Measurements from ENCODE around the gene RRP1B. TPM values are rescaled to one million over a fixed set of nuclear protein-coding genes. Genes with fewer than 3 reads are reported as not detected.

The RRP1B gene
- total RNA-seq, 1 experiment from 2014 or later, result 26.3 TPM

DNA sequence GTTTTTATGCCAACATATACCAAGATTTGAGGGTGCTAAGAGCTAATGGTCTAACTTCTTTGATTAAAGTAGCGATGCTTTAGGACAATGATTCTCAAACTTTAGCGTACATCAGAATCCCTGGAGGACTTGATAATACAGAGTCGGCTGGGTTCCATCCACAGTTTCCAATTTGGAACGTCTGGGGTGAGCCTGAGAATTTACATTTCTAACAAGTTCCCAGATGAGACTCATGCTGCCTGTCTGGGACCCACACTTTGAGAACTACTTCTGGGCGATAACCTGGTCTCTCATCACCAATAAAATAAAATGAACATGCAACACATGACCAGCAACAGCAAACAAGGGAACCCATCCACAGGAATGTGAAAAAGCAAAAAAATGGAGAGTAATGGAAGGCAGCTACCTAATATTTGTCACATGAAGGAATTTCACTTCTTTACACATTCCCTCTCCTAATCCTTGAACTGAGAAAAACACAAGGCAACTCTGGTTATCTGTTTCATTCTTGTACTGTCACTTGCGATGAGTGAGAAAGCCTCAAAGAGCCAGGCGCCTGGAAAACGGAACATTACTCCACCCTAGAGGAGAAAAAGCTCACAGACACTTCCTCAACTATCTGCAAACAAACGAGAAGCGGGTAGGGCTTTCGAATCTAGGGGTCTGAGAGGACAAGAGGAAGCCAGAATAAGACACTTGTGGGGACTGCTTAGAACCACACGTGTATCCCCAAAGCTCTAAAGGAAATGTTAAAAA is 14.0 kb upstream of the RRP1B start:
- intact Hi-C loops (cut with micrococcal nuclease; ENCODE audit: unreplicated experiment), result loop anchor here (10.0 kb wide), 1 partner anchor 311 kb away; no protein-coding TSS in a partner anchor
- no peaks in the 10 kb centered on the region for H3K27me3 ChIP-seq (ENCODE audit: insufficient read depth, low read depth)
- peaks cover 4% of the 10 kb centered on the region for H3F3A ChIP-seq (ENCODE audit: insufficient read depth, low read depth)
- H4K20me1 ChIP-seq (ENCODE audit: insufficient read depth), result no peaks in the 10 kb centered on the region
- no peaks in the 10 kb centered on the region for H3K9me3 ChIP-seq (ENCODE audit: insufficient read depth, low read depth)
- TF ChIP-seq, protein P1, sequence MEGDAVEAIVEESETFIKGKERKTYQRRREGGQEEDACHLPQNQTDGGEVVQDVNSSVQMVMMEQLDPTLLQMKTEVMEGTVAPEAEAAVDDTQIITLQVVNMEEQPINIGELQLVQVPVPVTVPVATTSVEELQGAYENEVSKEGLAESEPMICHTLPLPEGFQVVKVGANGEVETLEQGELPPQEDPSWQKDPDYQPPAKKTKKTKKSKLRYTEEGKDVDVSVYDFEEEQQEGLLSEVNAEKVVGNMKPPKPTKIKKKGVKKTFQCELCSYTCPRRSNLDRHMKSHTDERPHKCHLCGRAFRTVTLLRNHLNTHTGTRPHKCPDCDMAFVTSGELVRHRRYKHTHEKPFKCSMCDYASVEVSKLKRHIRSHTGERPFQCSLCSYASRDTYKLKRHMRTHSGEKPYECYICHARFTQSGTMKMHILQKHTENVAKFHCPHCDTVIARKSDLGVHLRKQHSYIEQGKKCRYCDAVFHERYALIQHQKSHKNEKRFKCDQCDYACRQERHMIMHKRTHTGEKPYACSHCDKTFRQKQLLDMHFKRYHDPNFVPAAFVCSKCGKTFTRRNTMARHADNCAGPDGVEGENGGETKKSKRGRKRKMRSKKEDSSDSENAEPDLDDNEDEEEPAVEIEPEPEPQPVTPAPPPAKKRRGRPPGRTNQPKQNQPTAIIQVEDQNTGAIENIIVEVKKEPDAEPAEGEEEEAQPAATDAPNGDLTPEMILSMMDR (conservative IDR thresholded peaks at IDR 0.05), result no peak; the same call in 1 of the 2 replicates
- no peak for TF ChIP-seq EZH2 (IDR thresholded peaks at IDR 0.05; ENCODE audit: low read depth)
- no TSS peak for BruUV-seq (replicated peaks)
- H3K79me2 ChIP-seq (ENCODE audit: low read depth), result no peaks in the 10 kb centered on the region
- POLR2A ChIA-PET (ENCODE audit: unreplicated experiment), result interaction anchor here (0.5 to 0.7 kb wide), 3 partner anchors 48 to 305 kb away, joined by 4 to 8 read pairs (median 5); no protein-coding TSS in a partner anchor
- H3K4me1 ChIP-seq (replicated peaks; ENCODE audit: insufficient read depth), result peaks cover 24% of the 10 kb centered on the region
- H3K4me3 ChIP-seq, result no peak overlapping the region
- no peak overlapping the region for H3K4me2 ChIP-seq
- H3K27ac ChIP-seq, result 0 out of 2 replicates have a peak overlapping the region, but pooled peaks have one; percentile 33
- CTCF ChIA-PET, result interaction anchor here (0.7 to 0.8 kb wide), 2 partner anchors 83 to 1444 kb away, joined by 3 to 17 read pairs; no protein-coding TSS in a partner anchor
- no peaks in the 10 kb centered on the region for H3K36me3 ChIP-seq (ENCODE audit: low read depth)
- no peak overlapping the region for H2AFZ ChIP-seq
- peak; percentile 41 to 54 for DNase-seq
- no peaks in the 10 kb centered on the region for H3K9me2 ChIP-seq (ENCODE audit: insufficient read depth)

DNA sequence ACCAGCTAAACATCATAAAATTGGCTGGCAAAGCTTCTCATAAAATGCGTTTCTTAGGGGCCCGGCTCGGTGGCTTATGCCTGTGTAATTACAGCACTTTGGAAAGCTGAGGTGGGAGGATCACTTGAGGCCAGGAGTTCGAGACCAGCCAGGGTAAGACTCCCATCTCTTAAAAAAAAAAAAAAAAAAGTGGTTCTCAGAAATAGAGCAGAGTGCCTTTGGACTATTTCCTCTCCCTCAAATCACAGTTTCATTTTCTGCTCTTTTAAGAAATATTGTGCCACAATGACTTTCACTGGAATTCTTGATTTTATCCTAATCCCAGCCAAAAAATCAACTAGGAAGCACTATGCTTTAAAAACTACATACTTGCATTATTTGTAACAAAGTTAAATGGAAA is 13.4 kb upstream of the RRP1B start:
- Histone ChIP-seq H3K79me2 (ENCODE audit: low read depth) (no peaks in the 10 kb centered on the region), H3K9me3 (ENCODE audit: insufficient read depth, low read depth) (no peaks in the 10 kb centered on the region), H3K36me3 (ENCODE audit: low read depth) (no peaks in the 10 kb centered on the region), H3K4me3 (no peak overlapping the region), H3F3A (ENCODE audit: insufficient read depth, low read depth) (no peaks in the 10 kb centered on the region), H3K9me2 (ENCODE audit: insufficient read depth) (no peaks in the 10 kb centered on the region), H3K4me2 (peak overlapping the region; percentile 16; the same call in 1 of the 2 replicates), H3K27ac (peak overlapping the region; percentile 33), H4K20me1 (ENCODE audit: insufficient read depth) (no peaks in the 10 kb centered on the region), H3K4me1 (replicated peaks; ENCODE audit: insufficient read depth) (peaks cover 17% of the 10 kb centered on the region), H3K27me3 (ENCODE audit: insufficient read depth, low read depth) (no peaks in the 10 kb centered on the region), H2AFZ (no peak overlapping the region)
- no TSS peak for BruUV-seq (replicated peaks)
- TF ChIP-seq, protein P1 (conservative IDR thresholded peaks at IDR 0.05), result no peak
- no peak for TF ChIP-seq EZH2 (IDR thresholded peaks at IDR 0.05; ENCODE audit: low read depth)
- CTCF ChIA-PET, result interaction anchor here (0.7 to 0.8 kb wide), 2 partner anchors 83 to 1444 kb away, joined by 3 to 17 read pairs; no protein-coding TSS in a partner anchor
- no peak for DNase-seq
- intact Hi-C loops (cut with micrococcal nuclease; ENCODE audit: unreplicated experiment), result loop anchor here (1.0 to 10.0 kb wide), 2 partner anchors 60 to 311 kb away; no protein-coding TSS in a partner anchor
- POLR2A ChIA-PET (ENCODE audit: unreplicated experiment), result interaction anchor here (0.5 to 0.7 kb wide), 2 partner anchors 86 to 306 kb away, joined by 4 to 5 read pairs; no protein-coding TSS in a partner anchor

DNA sequence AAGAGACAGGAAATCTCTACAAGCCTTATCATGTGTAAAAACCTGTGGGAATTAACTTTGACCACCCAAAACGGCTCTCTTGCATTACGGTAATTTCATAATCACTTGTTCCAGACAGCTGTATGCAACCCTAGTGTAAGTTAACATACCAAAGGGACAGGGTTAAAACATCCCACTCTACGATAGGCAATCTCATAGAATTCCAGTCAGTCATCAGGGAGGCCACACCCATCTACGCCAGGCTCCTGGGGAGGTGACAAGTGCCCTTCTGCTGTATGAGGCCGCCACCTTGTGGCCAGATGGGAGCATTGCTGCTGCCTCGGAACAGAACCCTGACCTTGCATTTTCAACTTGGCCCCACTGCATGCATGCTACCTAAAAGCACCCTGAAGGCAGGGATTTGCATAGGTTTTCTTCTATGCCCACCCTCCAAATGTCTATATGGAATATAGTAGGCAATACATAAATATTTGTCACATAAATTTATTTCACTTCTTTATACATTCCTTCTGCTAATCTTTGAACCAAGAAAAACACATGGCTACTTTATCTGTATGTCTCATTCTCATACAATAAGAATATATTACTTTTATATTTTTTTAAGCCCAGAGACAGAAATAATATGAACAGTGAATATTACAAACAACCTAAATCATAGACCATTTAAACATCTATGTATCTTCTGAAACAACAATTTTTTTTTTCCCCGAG is 12.7 kb upstream of the RRP1B start:
- Histone ChIP-seq H3K4me3 (no peak overlapping the region), H3F3A (ENCODE audit: insufficient read depth, low read depth) (no peaks in the 10 kb centered on the region), H2AFZ (no peak overlapping the region), H3K79me2 (ENCODE audit: low read depth) (no peaks in the 10 kb centered on the region), H3K27ac (peak overlapping the region; percentile 33), H3K4me1 (replicated peaks; ENCODE audit: insufficient read depth) (peaks cover 11% of the 10 kb centered on the region), H3K9me2 (ENCODE audit: insufficient read depth) (no peaks in the 10 kb centered on the region), H3K27me3 (ENCODE audit: insufficient read depth, low read depth) (no peaks in the 10 kb centered on the region), H3K36me3 (ENCODE audit: low read depth) (no peaks in the 10 kb centered on the region), H3K9me3 (ENCODE audit: insufficient read depth, low read depth) (no peaks in the 10 kb centered on the region), H4K20me1 (ENCODE audit: insufficient read depth) (no peaks in the 10 kb centered on the region), H3K4me2 (peak overlapping the region; percentile 16; the same call in 1 of the 2 replicates)
- CTCF ChIA-PET, result no interaction called here
- TF ChIP-seq, protein P1 (conservative IDR thresholded peaks at IDR 0.05), result peak; percentile 93
- no peak for TF ChIP-seq EZH2 (IDR thresholded peaks at IDR 0.05; ENCODE audit: low read depth)
- intact Hi-C loops (cut with micrococcal nuclease; ENCODE audit: unreplicated experiment), result loop anchor here (1.0 to 10.0 kb wide), 2 partner anchors 60 to 312 kb away; no protein-coding TSS in a partner anchor
- BruUV-seq (replicated peaks), result no TSS peak
- peak; percentile 83 to 84 for DNase-seq
- POLR2A ChIA-PET (ENCODE audit: unreplicated experiment), result no interaction called here
